Trophoblast cell (in vitro differentiated cells and primary cell): ENCODE measurements around the gene FAM76A.
"Not testable (repeated sequence)": the region's sequence is repeated elsewhere in the genome, so short reads cannot be mapped to it uniquely, and the experiment has no call there.

Experiments used
- DNase-seq, 2 donors: peaks; one replicate each; pipeline ENCODE4 v3.0.0-alpha.2; 2016
- H2AFZ ChIP-seq: 2 replicates; pipeline ENCODE4 v1.6.1; 2013; ENCODE audit warnings: low read length, moderate library complexity, mild to moderate bottlenecking; ENCODE audit not compliant: insufficient read depth, poor library complexity
- H2AK5ac ChIP-seq: 2 replicates; pipeline ENCODE4 v1.6.1; 2013; ENCODE audit warnings: mild to moderate bottlenecking, low read length
- H2BK120ac ChIP-seq: 2 replicates; pipeline ENCODE4 v1.6.1; 2013; ENCODE audit warnings: low read length, mild to moderate bottlenecking, moderate library complexity; ENCODE audit not compliant: insufficient read depth, poor library complexity
- H2BK12ac ChIP-seq: 2 replicates; pipeline ENCODE4 v1.6.1; 2013; ENCODE audit warnings: mild to moderate bottlenecking, low read length, moderate library complexity
- H2BK5ac ChIP-seq: 2 replicates; pipeline ENCODE4 v1.6.1; 2013; ENCODE audit warnings: low read length, low read depth, moderate library complexity, mild to moderate bottlenecking; ENCODE audit not compliant: poor library complexity
- H3K14ac ChIP-seq: 2 replicates; pipeline ENCODE4 v1.6.1; 2013; ENCODE audit warnings: mild to moderate bottlenecking, low read length
- H3K18ac ChIP-seq: 2 replicates; pipeline ENCODE4 v1.6.1; 2013; ENCODE audit warnings: mild to moderate bottlenecking, low read length
- H3K23ac ChIP-seq: 2 replicates; pipeline ENCODE4 v1.6.1; 2013; ENCODE audit warnings: low read length
- H3K27ac ChIP-seq: 2 replicates; pipeline ENCODE4 v1.5.1; 2013; ENCODE audit warnings: low read depth, mild to moderate bottlenecking, inconsistent platforms, low read length, moderate library complexity
- H3K27me3 ChIP-seq: 2 replicates; pipeline ENCODE4 v1.6.1; 2013; ENCODE audit warnings: inconsistent platforms, mild to moderate bottlenecking, low read length, moderate library complexity; ENCODE audit not compliant: insufficient read depth
- H3K36me3 ChIP-seq, 2 experiments: 1 replicate in 1 of 2; 2 replicates in 1 of 2; pipeline ENCODE4 v1.6.1; 2013; ENCODE audit warnings: low read length in 2 of 2, mild to moderate bottlenecking in 2 of 2, moderate library complexity in 1 of 2; ENCODE audit not compliant: insufficient read depth in 2 of 2, control insufficient read depth in 1 of 2
- H3K4ac ChIP-seq: 2 replicates; pipeline ENCODE4 v1.6.1; 2013; ENCODE audit warnings: low read depth, mild to moderate bottlenecking, low read length, moderate library complexity
- H3K4me1 ChIP-seq, 2 experiments: 1 replicate in 1 of 2; 2 replicates in 1 of 2; pipeline ENCODE4 v1.6.1; 2013; ENCODE audit warnings: low read length in 2 of 2, mild to moderate bottlenecking in 2 of 2, moderate library complexity in 1 of 2; ENCODE audit not compliant: insufficient read depth in 2 of 2, control insufficient read depth in 1 of 2
- H3K4me2 ChIP-seq: 2 replicates; pipeline ENCODE4 v1.6.1; 2013; ENCODE audit warnings: inconsistent platforms, mild to moderate bottlenecking, low read length, moderate library complexity
- H3K4me3 ChIP-seq: 2 replicates; pipeline ENCODE4 v1.5.1; 2013; ENCODE audit warnings: mild to moderate bottlenecking, low read depth, low read length, inconsistent platforms
- H3K79me1 ChIP-seq: one replicate; pipeline ENCODE4 v1.6.1; 2013; ENCODE audit warnings: low read length
- H3K79me2 ChIP-seq: 2 replicates; pipeline ENCODE4 v1.6.1; 2013; ENCODE audit warnings: low read length, mild to moderate bottlenecking; ENCODE audit not compliant: control insufficient read depth, insufficient read depth, poor library complexity
- H3K9ac ChIP-seq: 2 replicates; pipeline ENCODE4 v1.6.1; 2013; ENCODE audit warnings: mild to moderate bottlenecking, low read length
- H3K9me3 ChIP-seq: 2 replicates; pipeline ENCODE4 v1.6.1; 2013; ENCODE audit warnings: low read depth, mild to moderate bottlenecking, control low read depth, inconsistent platforms, low read length; ENCODE audit not compliant: insufficient read depth
- H4K12ac ChIP-seq: 2 replicates; pipeline ENCODE4 v1.6.1; 2013; ENCODE audit warnings: low read depth, mild to moderate bottlenecking, low read length, moderate library complexity
- H4K8ac ChIP-seq: 2 replicates; pipeline ENCODE4 v1.6.1; 2013; ENCODE audit warnings: low read depth, mild to moderate bottlenecking, low read length, moderate library complexity
- H4K91ac ChIP-seq: one replicate; pipeline ENCODE4 v1.6.1; 2013; ENCODE audit warnings: low read depth, mild to moderate bottlenecking, low read length, moderate library complexity
- WGBS: extraction: QIAGEN DNeasy Blood & Tissue Kit; methylation state at CpG from one replicate; pipeline ENCODE4 v1.1.7; 2013; ENCODE audit warnings: missing lambda C conversion rate; ENCODE audit not compliant: insufficient read length, insufficient coverage; ENCODE audit errors: extremely low coverage; 5-methylcytosine and 5-hydroxymethylcytosine counted together

The FAM76A gene

DNA sequence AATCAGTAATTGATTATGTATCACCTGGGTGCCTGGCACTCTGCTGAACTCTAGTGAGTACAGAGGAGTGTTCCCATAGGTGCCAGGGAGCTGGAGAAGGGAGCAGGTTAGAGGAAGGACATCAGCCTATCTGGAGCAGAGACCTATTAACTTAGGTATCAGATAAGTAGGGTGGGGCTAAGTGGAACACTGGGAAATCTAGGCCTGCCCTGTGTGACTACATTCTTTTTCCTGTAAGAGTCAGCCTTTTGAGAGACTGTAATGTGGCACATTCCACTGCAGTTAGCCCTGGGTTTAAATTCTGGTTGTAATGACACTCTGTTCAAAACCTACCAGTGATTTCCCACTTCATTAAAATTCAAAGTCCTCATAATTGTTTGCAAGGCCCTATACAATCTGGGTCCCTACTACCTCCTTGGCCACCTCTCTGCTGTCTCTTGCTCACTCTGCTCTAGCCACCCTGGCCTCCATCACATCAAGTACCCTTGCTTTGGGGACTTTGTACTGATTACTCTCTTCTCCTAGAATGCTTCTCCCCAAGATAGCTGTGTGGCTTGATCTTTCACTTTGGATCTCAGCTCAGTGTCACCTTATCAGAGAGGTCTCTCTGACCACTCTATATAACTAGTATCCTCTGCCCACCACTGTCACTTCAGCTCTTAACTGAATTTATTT is 60.2 kb downstream of the FAM76A start:
- H3K4me1 ChIP-seq, result peaks cover 3 to 5% of the 10 kb centered on the region in 2 experiments
- H3K14ac ChIP-seq, result peak overlapping the region; percentile 24
- no peak overlapping the region for H3K9ac ChIP-seq
- H3K18ac ChIP-seq, result no peak overlapping the region
- H3K79me1 ChIP-seq, result peaks cover 2% of the 10 kb centered on the region
- no peaks in the 10 kb centered on the region for H3K9me3 ChIP-seq
- H2AFZ ChIP-seq, result no peak overlapping the region
- H4K12ac ChIP-seq, result no peak overlapping the region
- peak overlapping the region; percentile 32 for H2BK12ac ChIP-seq
- no peaks in the 10 kb centered on the region for H3K79me2 ChIP-seq
- no peak overlapping the region for H2AK5ac ChIP-seq
- H3K4me2 ChIP-seq, result no peak overlapping the region
- H2BK5ac ChIP-seq, result no peak overlapping the region
- no peak overlapping the region for H3K4me3 ChIP-seq
- H3K4ac ChIP-seq, result no peak overlapping the region
- H3K23ac ChIP-seq, result no peak overlapping the region
- H2BK120ac ChIP-seq, result no peak overlapping the region
- peak overlapping the region; percentile 22 for H3K27ac ChIP-seq
- no peaks in the 10 kb centered on the region for H3K27me3 ChIP-seq
- peak; percentile 73 to 84 for DNase-seq
- no peak overlapping the region for H4K8ac ChIP-seq
- peaks cover 3 to 6% of the 10 kb centered on the region in 2 experiments for H3K36me3 ChIP-seq
- no peak overlapping the region for H4K91ac ChIP-seq

DNA sequence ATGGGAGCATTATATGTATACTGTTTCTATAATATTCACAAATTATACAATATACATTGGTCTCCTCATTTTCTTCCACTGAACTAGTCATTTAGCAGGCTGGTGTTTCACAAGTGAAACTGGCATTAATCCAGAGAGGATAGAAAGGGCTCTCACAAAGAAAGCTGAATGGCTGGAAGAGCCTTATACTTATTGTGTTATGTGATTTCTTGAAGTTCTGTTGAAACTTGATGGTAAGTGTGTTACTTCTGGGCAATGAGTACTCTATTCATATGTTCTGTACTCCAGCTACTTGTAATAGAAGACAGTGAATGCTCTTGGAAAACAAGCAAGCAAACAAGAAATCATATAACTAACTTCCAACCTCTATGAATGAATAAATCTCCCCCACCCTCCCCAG is 62.1 kb downstream of the FAM76A start:
- Histone ChIP-seq H3K27me3 (no peaks in the 10 kb centered on the region), H3K79me2 (no peaks in the 10 kb centered on the region), H3K9me3 (no peaks in the 10 kb centered on the region), H3K36me3 (peaks cover 3 to 7% of the 10 kb centered on the region in 2 experiments), H3K4me1 (peaks cover 3 to 5% of the 10 kb centered on the region in 2 experiments), H4K12ac (no peak overlapping the region), H3K4me2 (no peak overlapping the region), H3K23ac (no peak overlapping the region), H2BK12ac (no peak overlapping the region), H4K8ac (no peak overlapping the region), H3K18ac (no peak overlapping the region), H3K79me1 (peaks cover 2% of the 10 kb centered on the region), H3K9ac (no peak overlapping the region), H2AK5ac (no peak overlapping the region), H2BK5ac (no peak overlapping the region), H3K4ac (no peak overlapping the region), H2BK120ac (no peak overlapping the region), H3K4me3 (no peak overlapping the region), H2AFZ (no peak overlapping the region), H3K27ac (no peak overlapping the region), H3K14ac (no peak overlapping the region), H4K91ac (no peak overlapping the region)
- no peak for DNase-seq

DNA sequence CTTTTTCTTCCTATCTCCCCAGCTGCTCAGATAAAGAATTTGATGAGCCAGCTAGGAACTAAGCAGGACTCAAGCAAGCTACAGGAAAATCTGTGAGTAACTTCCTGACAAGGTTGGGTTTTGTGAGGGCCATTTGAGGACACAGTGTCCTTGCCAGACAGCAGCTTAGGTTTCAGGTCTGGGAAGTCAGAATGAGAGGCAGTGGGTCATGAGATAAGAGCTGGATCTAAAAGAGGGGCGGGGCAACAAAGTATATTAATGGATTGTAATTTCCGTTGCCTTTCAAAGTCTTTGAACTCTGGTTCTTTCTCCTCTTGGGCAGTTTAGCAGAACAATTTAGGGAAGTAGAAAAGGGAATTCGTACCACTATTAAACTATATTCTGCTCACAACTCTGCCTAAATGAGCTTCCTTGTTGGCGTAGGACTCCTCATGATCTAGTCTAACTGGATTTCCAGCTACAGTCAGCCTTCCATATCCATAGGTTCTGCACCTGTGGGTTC is 63.8 kb downstream of the FAM76A start:
- peaks cover 7 to 12% of the 10 kb centered on the region in 2 experiments for H3K36me3 ChIP-seq
- H3K27ac ChIP-seq, result no peak overlapping the region
- no peak overlapping the region for H2BK12ac ChIP-seq
- H3K4ac ChIP-seq, result no peak overlapping the region
- H3K23ac ChIP-seq, result no peak overlapping the region
- H3K4me3 ChIP-seq, result no peak overlapping the region
- H3K79me1 ChIP-seq, result peaks cover 2% of the 10 kb centered on the region
- no peaks in the 10 kb centered on the region for H3K27me3 ChIP-seq
- H4K12ac ChIP-seq, result no peak overlapping the region
- no peak overlapping the region for H4K8ac ChIP-seq
- no peak overlapping the region for H2AFZ ChIP-seq
- peaks cover 2 to 3% of the 10 kb centered on the region in 2 experiments for H3K4me1 ChIP-seq
- WGBS, result no CpG with 5 or more reads among the region's 4 CpGs
- no peak for DNase-seq
- H3K14ac ChIP-seq, result no peak overlapping the region
- no peak overlapping the region for H4K91ac ChIP-seq
- H3K79me2 ChIP-seq, result no peaks in the 10 kb centered on the region
- no peak overlapping the region for H3K9ac ChIP-seq
- H3K18ac ChIP-seq, result no peak overlapping the region
- no peak overlapping the region for H2BK120ac ChIP-seq
- no peak overlapping the region for H2AK5ac ChIP-seq
- no peak overlapping the region for H3K4me2 ChIP-seq
- H2BK5ac ChIP-seq, result no peak overlapping the region
- H3K9me3 ChIP-seq, result no peaks in the 10 kb centered on the region

- H3K4me1 ChIP-seq, H3K14ac ChIP-seq, H4K8ac ChIP-seq, H2AK5ac ChIP-seq, H4K91ac ChIP-seq, H3K4me3 ChIP-seq, H3K27ac ChIP-seq, H3K79me2 ChIP-seq, DNase-seq, H3K4me2 ChIP-seq, H3K23ac ChIP-seq, H3K27me3 ChIP-seq, H2BK12ac ChIP-seq, H3K18ac ChIP-seq, H2AFZ ChIP-seq, H3K79me1 ChIP-seq, H4K12ac ChIP-seq, H3K9ac ChIP-seq, H3K9me3 ChIP-seq, H2BK5ac ChIP-seq, H3K4ac ChIP-seq, H2BK120ac ChIP-seq: not testable (repeated sequence)
- H3K36me3 ChIP-seq, result peaks cover 8 to 15% of the 10 kb centered on the region in 2 experiments
- no CpG with 5 or more reads among the region's 3 CpGs for whole genome bisulfite sequencing
Measured at GRCh38 chr1:27790270-27790669, 64.5 kb downstream of the FAM76A start.
